Smooth muscle cell (in vitro differentiated cells): ENCODE results near the gene TMC8. TPM values are rescaled to one million over a fixed set of nuclear protein-coding genes. Genes with fewer than 3 reads are reported as not detected.

Experiments used
- DNase-seq: peaks from one replicate; lab custom pipeline; 2025; ENCODE audit not compliant: unreplicated experiment; lab: John Stamatoyannopoulos, UW
- H2AFZ ChIP-seq: fragments of 200-600 bp; sonication (generic); 2 replicates; pipeline ENCODE4 v1.6.0; 2016; ENCODE audit warnings: antibody characterized with exemption, low read depth, mild to moderate bottlenecking
- H3F3A ChIP-seq: fragments of 200-600 bp; sonication (generic); 2 replicates; pipeline ENCODE4 v1.6.0; 2017; ENCODE audit warnings: antibody characterized with exemption, low read depth
- H3K27ac ChIP-seq: fragments of 200-600 bp; sonication (generic); 2 replicates; pipeline ENCODE4 v1.5.1; 2016; ENCODE audit warnings: low read depth, mild to moderate bottlenecking
- H3K27me3 ChIP-seq: fragments of 200-600 bp; sonication (generic); 2 replicates; pipeline ENCODE4 v1.6.1; 2016; ENCODE audit warnings: low read depth, mild to moderate bottlenecking
- H3K36me3 ChIP-seq: fragments of 200-600 bp; sonication (generic); 2 replicates; pipeline ENCODE4 v1.5.1; 2016; ENCODE audit warnings: low read depth
- H3K4me1 ChIP-seq: fragments of 200-600 bp; sonication (generic); 2 replicates; pipeline ENCODE4 v1.5.1; 2016; ENCODE audit warnings: low read depth
- H3K4me2 ChIP-seq: fragments of 200-600 bp; sonication (generic); 2 replicates; pipeline ENCODE4 v1.6.0; 2016; ENCODE audit warnings: mild to moderate bottlenecking
- H3K4me3 ChIP-seq: fragments of 200-600 bp; sonication (generic); 2 replicates; pipeline ENCODE4 v1.5.1; 2016; ENCODE audit warnings: mild to moderate bottlenecking
- H3K79me2 ChIP-seq: fragments of 200-600 bp; sonication (generic); 2 replicates; pipeline ENCODE4 v1.6.0; 2016; ENCODE audit warnings: low read depth, mild to moderate bottlenecking
- H3K9ac ChIP-seq: fragments of 200-600 bp; sonication (generic); 2 replicates; pipeline ENCODE4 v1.6.0; 2016; ENCODE audit warnings: low read depth
- H3K9me3 ChIP-seq: fragments of 200-600 bp; sonication (generic); replicated peaks from 2 replicates; pipeline ENCODE4 v1.5.1; 2016; ENCODE audit warnings: low read depth
- H4K20me1 ChIP-seq: fragments of 200-600 bp; sonication (generic); 2 replicates; pipeline ENCODE4 v1.6.0; 2016; ENCODE audit warnings: low read depth
- WGBS: methylation state at CpG from one replicate; pipeline ENCODE4 v1.1.7; 2016; ENCODE audit warnings: low lambda C conversion rate; 5-methylcytosine and 5-hydroxymethylcytosine counted together
- polyA plus RNA-seq: library from polyadenylated mRNA; unstranded; fragments of >200 nt; fragmentation: Nextera tagmentation; extraction: Ambion mirVana; gene quantifications from 2 replicates; pipeline ENCODE4 v1.2.1, GENCODE V29; 2016
- total RNA-seq: library from RNA; depleted of rRNA; stranded (reverse); fragments of >200 nt; gene quantifications from 2 replicates; pipeline ENCODE4 v1.2.3, GENCODE V29; 2014
- TF ChIP-seq, protein P1 (sequence below): fragments of 200-600 bp; sonication (generic); IDR thresholded peaks from 2 replicates; pipeline ENCODE4 v1.5.1; 2017; ENCODE audit warnings: borderline replicate concordance, mild to moderate bottlenecking, antibody characterized with exemption; ENCODE audit not compliant: insufficient read depth, poor library complexity, severe bottlenecking

The TMC8 gene
- total and polyA plus RNA-seq, 2 experiments from 2014 or later: 0.27 to 0.38 TPM

DNA sequence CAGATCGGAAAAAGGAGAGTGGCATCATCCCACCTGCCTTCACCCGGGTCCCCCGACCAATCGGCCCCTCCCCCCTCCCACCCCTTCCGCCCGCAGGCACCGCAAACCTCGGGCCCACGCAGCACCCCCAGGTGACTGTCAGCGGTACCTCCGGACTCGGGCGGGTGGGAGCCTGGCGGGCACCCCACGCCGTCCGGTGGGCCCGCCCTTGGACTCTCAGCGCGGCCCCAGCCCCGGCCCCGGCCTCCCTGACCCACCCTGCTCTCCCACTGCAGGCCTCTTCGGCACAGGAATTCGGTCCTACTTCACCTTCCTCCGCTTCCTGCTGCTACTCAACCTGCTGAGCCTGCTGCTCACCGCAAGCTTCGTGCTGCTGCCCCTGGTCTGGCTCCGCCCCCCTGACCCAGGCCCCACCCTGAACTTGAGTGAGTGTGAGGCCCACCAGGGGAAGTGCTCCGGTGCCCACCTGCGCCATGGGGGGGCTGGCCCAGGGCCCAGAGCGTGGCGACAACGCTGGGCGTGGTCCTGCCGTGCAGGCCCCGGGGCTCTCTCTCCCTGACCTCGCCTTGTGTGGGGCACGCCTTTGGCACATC lies 1.6 kb downstream of the TMC8 start:
- Histone ChIP-seq H4K20me1 (no peaks in the 10 kb centered on the region), H3K27ac (no peak overlapping the region), H3K36me3 (no peaks in the 10 kb centered on the region), H3K27me3 (peaks cover 18% of the 10 kb centered on the region), H3K9me3 (no peaks in the 10 kb centered on the region), H3K4me2 (peak overlapping the region; percentile 70), H3F3A (no peaks in the 10 kb centered on the region), H3K9ac (no peak overlapping the region), H3K4me1 (peaks cover 12% of the 10 kb centered on the region), H3K4me3 (peak overlapping the region; percentile 30), H3K79me2 (no peaks in the 10 kb centered on the region), H2AFZ (no peak overlapping the region)
- no peak for DNase-seq
- TF ChIP-seq, protein P1, sequence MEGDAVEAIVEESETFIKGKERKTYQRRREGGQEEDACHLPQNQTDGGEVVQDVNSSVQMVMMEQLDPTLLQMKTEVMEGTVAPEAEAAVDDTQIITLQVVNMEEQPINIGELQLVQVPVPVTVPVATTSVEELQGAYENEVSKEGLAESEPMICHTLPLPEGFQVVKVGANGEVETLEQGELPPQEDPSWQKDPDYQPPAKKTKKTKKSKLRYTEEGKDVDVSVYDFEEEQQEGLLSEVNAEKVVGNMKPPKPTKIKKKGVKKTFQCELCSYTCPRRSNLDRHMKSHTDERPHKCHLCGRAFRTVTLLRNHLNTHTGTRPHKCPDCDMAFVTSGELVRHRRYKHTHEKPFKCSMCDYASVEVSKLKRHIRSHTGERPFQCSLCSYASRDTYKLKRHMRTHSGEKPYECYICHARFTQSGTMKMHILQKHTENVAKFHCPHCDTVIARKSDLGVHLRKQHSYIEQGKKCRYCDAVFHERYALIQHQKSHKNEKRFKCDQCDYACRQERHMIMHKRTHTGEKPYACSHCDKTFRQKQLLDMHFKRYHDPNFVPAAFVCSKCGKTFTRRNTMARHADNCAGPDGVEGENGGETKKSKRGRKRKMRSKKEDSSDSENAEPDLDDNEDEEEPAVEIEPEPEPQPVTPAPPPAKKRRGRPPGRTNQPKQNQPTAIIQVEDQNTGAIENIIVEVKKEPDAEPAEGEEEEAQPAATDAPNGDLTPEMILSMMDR: no peak
- 32% methylated on average over 23 of the region's 38 CpGs for WGBS

DNA sequence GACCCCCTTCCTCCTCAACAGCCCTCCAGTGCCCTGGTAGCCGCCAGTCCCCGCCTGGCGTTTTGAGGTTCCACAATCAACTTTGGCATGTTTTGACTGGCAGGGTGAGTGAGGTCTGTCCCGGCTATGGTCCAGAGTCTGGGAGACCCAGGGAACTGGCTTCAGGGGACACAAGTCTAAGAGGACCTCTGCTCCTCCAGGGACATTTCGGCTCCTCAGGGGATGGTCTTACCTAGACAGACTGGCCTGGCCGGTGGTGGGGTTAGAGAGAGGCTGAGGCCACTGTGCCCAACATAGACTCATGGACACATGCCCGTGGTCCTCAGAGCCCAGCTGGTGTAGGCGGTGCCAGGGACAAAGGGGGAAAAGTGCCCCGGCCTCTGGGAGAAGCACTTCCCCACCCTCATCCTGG lies 2.2 kb downstream of the TMC8 start:
- Histone ChIP-seq H3K79me2 (no peaks in the 10 kb centered on the region), H3K9ac (no peak overlapping the region), H3K4me1 (peaks cover 6% of the 10 kb centered on the region), H3K27ac (no peak overlapping the region), H2AFZ (no peak overlapping the region), H3K4me2 (no peak overlapping the region), H3K36me3 (no peaks in the 10 kb centered on the region), H4K20me1 (no peaks in the 10 kb centered on the region), H3K4me3 (no peak overlapping the region), H3K9me3 (no peaks in the 10 kb centered on the region), H3K27me3 (peaks cover 18% of the 10 kb centered on the region), H3F3A (no peaks in the 10 kb centered on the region)
- 92% methylated on average over 9 of the region's 9 CpGs for WGBS
- TF ChIP-seq, protein P1: no peak
- DNase-seq: no peak

- WGBS: 93% methylated on average over 30 of the region's 30 CpGs
- Histone ChIP-seq H2AFZ (no peak overlapping the region), H3K4me2 (no peak overlapping the region), H3K36me3 (no peaks in the 10 kb centered on the region), H3K4me3 (no peak overlapping the region), H3F3A (no peaks in the 10 kb centered on the region), H3K27ac (no peak overlapping the region), H3K9ac (no peak overlapping the region), H3K4me1 (peaks cover 3% of the 10 kb centered on the region), H3K27me3 (peaks cover 18% of the 10 kb centered on the region), H3K9me3 (no peaks in the 10 kb centered on the region), H4K20me1 (no peaks in the 10 kb centered on the region), H3K79me2 (no peaks in the 10 kb centered on the region)
- no peak for DNase-seq
- TF ChIP-seq, protein P1: no peak
These were observed 2.8 kb downstream of the TMC8 start for GRCh38 chr17:78133179-78133951.
